HEK293 (cell line): ENCODE data around the gene DGKG.
A peak's percentile ranks its signal among the peaks of the same experiment; 100 is the strongest.

ENCODE experiments used
- ATF2 ChIP-seq: fragments of 450-650 bp; formaldehyde crosslinking; IDR thresholded peaks from 2 replicates; pipeline ENCODE4 v1.5.1; 2016; ENCODE audit warnings: missing biosample characterization, missing genetic modification characterization, low read depth
- FEZF1 ChIP-seq: fragments of 450-650 bp; formaldehyde crosslinking; IDR thresholded peaks from 2 replicates; pipeline ENCODE4 v1.5.1; 2016; ENCODE audit warnings: missing biosample characterization, missing genetic modification characterization
- GFI1B ChIP-seq: fragments of 450-650 bp; formaldehyde crosslinking; IDR thresholded peaks from 2 replicates; pipeline ENCODE4 v1.5.1; 2016; ENCODE audit warnings: missing biosample characterization, missing genetic modification characterization
- GLI4 ChIP-seq: fragments of 450-650 bp; formaldehyde crosslinking; IDR thresholded peaks from 2 replicates; pipeline ENCODE4 v1.5.1; 2016; ENCODE audit warnings: missing biosample characterization, missing genetic modification characterization
- GLIS1 ChIP-seq: fragments of 450-650 bp; formaldehyde crosslinking; IDR thresholded peaks from 2 replicates; pipeline ENCODE4 v1.5.1; 2016; ENCODE audit warnings: missing biosample characterization, missing genetic modification characterization
- PRDM1 ChIP-seq: fragments of 450-650 bp; formaldehyde crosslinking; IDR thresholded peaks from 2 replicates; pipeline ENCODE4; 2016; ENCODE audit warnings: missing biosample characterization, missing genetic modification characterization
- SP2 ChIP-seq: fragments of 450-650 bp; formaldehyde crosslinking; IDR thresholded peaks from 2 replicates; pipeline ENCODE4 v1.5.1; 2016; ENCODE audit warnings: missing biosample characterization, missing genetic modification characterization
- ZBTB20 ChIP-seq: fragments of 450-650 bp; formaldehyde crosslinking; IDR thresholded peaks from 2 replicates; pipeline ENCODE4 v1.5.1; 2016; ENCODE audit warnings: missing biosample characterization, missing genetic modification characterization
- ZBTB48 ChIP-seq: fragments of 450-650 bp; formaldehyde crosslinking; IDR thresholded peaks from 2 replicates; pipeline ENCODE4 v1.5.1; 2016; ENCODE audit warnings: missing biosample characterization, missing genetic modification characterization
- ZBTB7A ChIP-seq: fragments of 450-650 bp; formaldehyde crosslinking; IDR thresholded peaks from 2 replicates; pipeline ENCODE4 v1.5.1; 2016; ENCODE audit warnings: low read depth, missing biosample characterization, missing genetic modification characterization
- ZEB2 ChIP-seq: fragments of 450-650 bp; formaldehyde crosslinking; IDR thresholded peaks from 2 replicates; pipeline ENCODE4 v1.5.1; 2016; ENCODE audit warnings: missing biosample characterization, missing genetic modification characterization
- ZNF157 ChIP-seq: fragments of 450-650 bp; formaldehyde crosslinking; IDR thresholded peaks from 2 replicates; pipeline ENCODE4 v1.5.1; 2016; ENCODE audit warnings: missing biosample characterization, missing genetic modification characterization
- ZNF19 ChIP-seq: fragments of 450-650 bp; formaldehyde crosslinking; IDR thresholded peaks from 2 replicates; pipeline ENCODE4; 2016; ENCODE audit warnings: missing biosample characterization, missing genetic modification characterization, low read depth
- ZNF324 ChIP-seq: fragments of 450-650 bp; formaldehyde crosslinking; IDR thresholded peaks from 2 replicates; pipeline ENCODE4 v1.5.1; 2016; ENCODE audit warnings: missing biosample characterization, missing genetic modification characterization
- ZNF426 ChIP-seq: fragments of 450-650 bp; formaldehyde crosslinking; IDR thresholded peaks from 2 replicates; pipeline ENCODE4 v1.5.1; 2017; ENCODE audit warnings: missing biosample characterization, missing genetic modification characterization, mild to moderate bottlenecking, inconsistent platforms, moderate library complexity
- ZNF626 ChIP-seq: fragments of 450-650 bp; sonication (Bioruptor Pico); formaldehyde crosslinking; IDR thresholded peaks from 2 replicates; pipeline ENCODE4 v1.5.1; 2018; ENCODE audit warnings: missing biosample characterization, missing genetic modification characterization, inconsistent platforms
- ZNF664 ChIP-seq: fragments of 450-650 bp; formaldehyde crosslinking; IDR thresholded peaks from 2 replicates; pipeline ENCODE4 v1.5.1; 2016; ENCODE audit warnings: missing biosample characterization, missing genetic modification characterization
- ZNF701 ChIP-seq: fragments of 450-650 bp; formaldehyde crosslinking; IDR thresholded peaks from 2 replicates; pipeline ENCODE4 v1.5.1; 2016; ENCODE audit warnings: missing biosample characterization, missing genetic modification characterization
- ZNF76 ChIP-seq: fragments of 450-650 bp; formaldehyde crosslinking; IDR thresholded peaks from 2 replicates; pipeline ENCODE4; 2016; ENCODE audit warnings: low read depth, missing biosample characterization, missing genetic modification characterization, borderline replicate concordance
- ZNF768 ChIP-seq: fragments of 450-650 bp; formaldehyde crosslinking; IDR thresholded peaks from 2 replicates; pipeline ENCODE4 v1.5.1; 2018; ENCODE audit warnings: missing biosample characterization, mild to moderate bottlenecking, missing genetic modification characterization
- ZNF777 ChIP-seq: fragments of 450-650 bp; formaldehyde crosslinking; IDR thresholded peaks from 2 replicates; pipeline ENCODE4 v1.5.1; 2017; ENCODE audit warnings: missing biosample characterization, missing genetic modification characterization, borderline replicate concordance
- ZNF830 ChIP-seq: fragments of 450-650 bp; IDR thresholded peaks from 2 replicates; pipeline ENCODE4 v1.5.0; 2018; ENCODE audit warnings: missing biosample characterization, missing genetic modification characterization, low read depth, mild to moderate bottlenecking, moderate library complexity
- ZNF843 ChIP-seq: fragments of 450-650 bp; formaldehyde crosslinking; IDR thresholded peaks from 2 replicates; pipeline ENCODE4 v1.5.1; 2016; ENCODE audit warnings: missing biosample characterization, missing genetic modification characterization
- ZSCAN23 ChIP-seq: fragments of 450-650 bp; formaldehyde crosslinking; IDR thresholded peaks from 2 replicates; pipeline ENCODE4 v1.5.1; 2016; ENCODE audit warnings: missing biosample characterization, missing genetic modification characterization
- TF ChIP-seq, protein P1 (sequence below): fragments of 450-650 bp; formaldehyde crosslinking; IDR thresholded peaks from 2 replicates; pipeline ENCODE4 v1.5.1; 2016; ENCODE audit warnings: missing biosample characterization, missing genetic modification characterization, borderline replicate concordance
- TF ChIP-seq, protein P2 (sequence below): fragments of 450-650 bp; formaldehyde crosslinking; IDR thresholded peaks from 2 replicates; pipeline ENCODE4 v1.5.1; 2017; ENCODE audit warnings: missing biosample characterization, missing genetic modification characterization
- TF ChIP-seq, protein P3 (sequence below): fragments of 450-650 bp; formaldehyde crosslinking; IDR thresholded peaks from 2 replicates; pipeline ENCODE4 v1.5.1; 2016; ENCODE audit warnings: missing biosample characterization, missing genetic modification characterization
- TF ChIP-seq, protein P4 (sequence below): fragments of 450-650 bp; formaldehyde crosslinking; IDR thresholded peaks from 2 replicates; pipeline ENCODE4 v1.5.1; 2016; ENCODE audit warnings: missing biosample characterization, missing genetic modification characterization, borderline replicate concordance

Gene DGKG

DNA sequence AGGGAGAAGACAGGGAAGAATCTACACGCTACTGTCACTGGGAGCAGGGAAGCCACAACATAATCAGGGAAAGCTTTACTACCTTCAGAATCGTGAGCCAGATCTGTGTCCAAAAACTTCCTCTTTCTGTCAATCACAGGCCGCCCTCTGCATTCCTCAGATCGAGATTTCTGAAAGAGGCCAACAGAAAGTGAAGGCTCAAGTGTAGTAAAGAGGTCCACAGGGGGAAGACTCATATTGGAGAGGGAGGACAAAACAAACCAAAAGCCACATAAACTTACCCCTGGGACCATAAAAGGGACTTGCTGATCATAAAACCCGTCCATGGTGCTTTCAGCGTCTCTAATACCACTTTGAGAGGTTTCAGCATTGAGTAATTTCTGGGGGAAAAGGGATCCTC, 256.5 kb downstream of the DGKG start (continued):
- TF ChIP-seq ZSCAN23 (tag by site-specific recombination): no peak
- no peak for TF ChIP-seq ZNF157 (tag by site-specific recombination)
- TF ChIP-seq ZNF768 (tag by site-specific recombination): no peak
- peak; percentile 55 for TF ChIP-seq ZBTB20 (tag by site-specific recombination)
- TF ChIP-seq ATF2: no peak
- TF ChIP-seq GFI1B (tag by site-specific recombination): peak; percentile 83
- peak; percentile 22; the same call in 1 of the 2 replicates for TF ChIP-seq SP2 (tag by site-specific recombination)
- peak; percentile 99 for TF ChIP-seq FEZF1
- TF ChIP-seq ZNF843 (tag by site-specific recombination): peak; percentile 79
- peak; percentile 36; the same call in 1 of the 2 replicates for TF ChIP-seq ZEB2 (tag by site-specific recombination)
- TF ChIP-seq, protein P1, sequence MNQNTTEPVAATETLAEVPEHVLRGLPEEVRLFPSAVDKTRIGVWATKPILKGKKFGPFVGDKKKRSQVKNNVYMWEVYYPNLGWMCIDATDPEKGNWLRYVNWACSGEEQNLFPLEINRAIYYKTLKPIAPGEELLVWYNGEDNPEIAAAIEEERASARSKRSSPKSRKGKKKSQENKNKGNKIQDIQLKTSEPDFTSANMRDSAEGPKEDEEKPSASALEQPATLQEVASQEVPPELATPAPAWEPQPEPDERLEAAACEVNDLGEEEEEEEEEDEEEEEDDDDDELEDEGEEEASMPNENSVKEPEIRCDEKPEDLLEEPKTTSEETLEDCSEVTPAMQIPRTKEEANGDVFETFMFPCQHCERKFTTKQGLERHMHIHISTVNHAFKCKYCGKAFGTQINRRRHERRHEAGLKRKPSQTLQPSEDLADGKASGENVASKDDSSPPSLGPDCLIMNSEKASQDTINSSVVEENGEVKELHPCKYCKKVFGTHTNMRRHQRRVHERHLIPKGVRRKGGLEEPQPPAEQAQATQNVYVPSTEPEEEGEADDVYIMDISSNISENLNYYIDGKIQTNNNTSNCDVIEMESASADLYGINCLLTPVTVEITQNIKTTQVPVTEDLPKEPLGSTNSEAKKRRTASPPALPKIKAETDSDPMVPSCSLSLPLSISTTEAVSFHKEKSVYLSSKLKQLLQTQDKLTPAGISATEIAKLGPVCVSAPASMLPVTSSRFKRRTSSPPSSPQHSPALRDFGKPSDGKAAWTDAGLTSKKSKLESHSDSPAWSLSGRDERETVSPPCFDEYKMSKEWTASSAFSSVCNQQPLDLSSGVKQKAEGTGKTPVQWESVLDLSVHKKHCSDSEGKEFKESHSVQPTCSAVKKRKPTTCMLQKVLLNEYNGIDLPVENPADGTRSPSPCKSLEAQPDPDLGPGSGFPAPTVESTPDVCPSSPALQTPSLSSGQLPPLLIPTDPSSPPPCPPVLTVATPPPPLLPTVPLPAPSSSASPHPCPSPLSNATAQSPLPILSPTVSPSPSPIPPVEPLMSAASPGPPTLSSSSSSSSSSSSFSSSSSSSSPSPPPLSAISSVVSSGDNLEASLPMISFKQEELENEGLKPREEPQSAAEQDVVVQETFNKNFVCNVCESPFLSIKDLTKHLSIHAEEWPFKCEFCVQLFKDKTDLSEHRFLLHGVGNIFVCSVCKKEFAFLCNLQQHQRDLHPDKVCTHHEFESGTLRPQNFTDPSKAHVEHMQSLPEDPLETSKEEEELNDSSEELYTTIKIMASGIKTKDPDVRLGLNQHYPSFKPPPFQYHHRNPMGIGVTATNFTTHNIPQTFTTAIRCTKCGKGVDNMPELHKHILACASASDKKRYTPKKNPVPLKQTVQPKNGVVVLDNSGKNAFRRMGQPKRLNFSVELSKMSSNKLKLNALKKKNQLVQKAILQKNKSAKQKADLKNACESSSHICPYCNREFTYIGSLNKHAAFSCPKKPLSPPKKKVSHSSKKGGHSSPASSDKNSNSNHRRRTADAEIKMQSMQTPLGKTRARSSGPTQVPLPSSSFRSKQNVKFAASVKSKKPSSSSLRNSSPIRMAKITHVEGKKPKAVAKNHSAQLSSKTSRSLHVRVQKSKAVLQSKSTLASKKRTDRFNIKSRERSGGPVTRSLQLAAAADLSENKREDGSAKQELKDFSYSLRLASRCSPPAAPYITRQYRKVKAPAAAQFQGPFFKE (tag by site-specific recombination): no peak
- TF ChIP-seq ZNF664: no peak
- TF ChIP-seq, protein P2, sequence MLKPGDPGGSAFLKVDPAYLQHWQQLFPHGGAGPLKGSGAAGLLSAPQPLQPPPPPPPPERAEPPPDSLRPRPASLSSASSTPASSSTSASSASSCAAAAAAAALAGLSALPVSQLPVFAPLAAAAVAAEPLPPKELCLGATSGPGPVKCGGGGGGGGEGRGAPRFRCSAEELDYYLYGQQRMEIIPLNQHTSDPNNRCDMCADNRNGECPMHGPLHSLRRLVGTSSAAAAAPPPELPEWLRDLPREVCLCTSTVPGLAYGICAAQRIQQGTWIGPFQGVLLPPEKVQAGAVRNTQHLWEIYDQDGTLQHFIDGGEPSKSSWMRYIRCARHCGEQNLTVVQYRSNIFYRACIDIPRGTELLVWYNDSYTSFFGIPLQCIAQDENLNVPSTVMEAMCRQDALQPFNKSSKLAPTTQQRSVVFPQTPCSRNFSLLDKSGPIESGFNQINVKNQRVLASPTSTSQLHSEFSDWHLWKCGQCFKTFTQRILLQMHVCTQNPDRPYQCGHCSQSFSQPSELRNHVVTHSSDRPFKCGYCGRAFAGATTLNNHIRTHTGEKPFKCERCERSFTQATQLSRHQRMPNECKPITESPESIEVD: peak; percentile 99
- TF ChIP-seq ZBTB48 (tag by site-specific recombination): no peak
- no peak for TF ChIP-seq ZNF701
- peak; percentile 86 for TF ChIP-seq PRDM1 (tag by site-specific recombination)
- no peak for TF ChIP-seq ZNF777 (tag by site-specific recombination)
- no peak for TF ChIP-seq ZNF324 (tag by site-specific recombination)
- no peak for TF ChIP-seq ZNF626
- no peak for TF ChIP-seq ZNF426 (tag by site-specific recombination)
- no peak for TF ChIP-seq ZBTB7A (tag by site-specific recombination)
- no peak for TF ChIP-seq ZNF76
- no peak for TF ChIP-seq GLI4 (tag by site-specific recombination)
- TF ChIP-seq, protein P3, sequence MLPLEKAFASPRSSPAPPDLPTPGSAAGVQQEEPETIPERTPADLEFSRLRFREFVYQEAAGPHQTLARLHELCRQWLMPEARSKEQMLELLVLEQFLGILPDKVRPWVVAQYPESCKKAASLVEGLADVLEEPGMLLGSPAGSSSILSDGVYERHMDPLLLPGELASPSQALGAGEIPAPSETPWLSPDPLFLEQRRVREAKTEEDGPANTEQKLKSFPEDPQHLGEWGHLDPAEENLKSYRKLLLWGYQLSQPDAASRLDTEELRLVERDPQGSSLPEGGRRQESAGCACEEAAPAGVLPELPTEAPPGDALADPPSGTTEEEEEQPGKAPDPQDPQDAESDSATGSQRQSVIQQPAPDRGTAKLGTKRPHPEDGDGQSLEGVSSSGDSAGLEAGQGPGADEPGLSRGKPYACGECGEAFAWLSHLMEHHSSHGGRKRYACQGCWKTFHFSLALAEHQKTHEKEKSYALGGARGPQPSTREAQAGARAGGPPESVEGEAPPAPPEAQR (tag by site-specific recombination): no peak
- no peak for TF ChIP-seq ZNF830 (tag by site-specific recombination)
- 0 out of 2 replicates have a peak, but pooled peaks have one; percentile 19 for TF ChIP-seq GLIS1 (tag by site-specific recombination)
- TF ChIP-seq, protein P4, sequence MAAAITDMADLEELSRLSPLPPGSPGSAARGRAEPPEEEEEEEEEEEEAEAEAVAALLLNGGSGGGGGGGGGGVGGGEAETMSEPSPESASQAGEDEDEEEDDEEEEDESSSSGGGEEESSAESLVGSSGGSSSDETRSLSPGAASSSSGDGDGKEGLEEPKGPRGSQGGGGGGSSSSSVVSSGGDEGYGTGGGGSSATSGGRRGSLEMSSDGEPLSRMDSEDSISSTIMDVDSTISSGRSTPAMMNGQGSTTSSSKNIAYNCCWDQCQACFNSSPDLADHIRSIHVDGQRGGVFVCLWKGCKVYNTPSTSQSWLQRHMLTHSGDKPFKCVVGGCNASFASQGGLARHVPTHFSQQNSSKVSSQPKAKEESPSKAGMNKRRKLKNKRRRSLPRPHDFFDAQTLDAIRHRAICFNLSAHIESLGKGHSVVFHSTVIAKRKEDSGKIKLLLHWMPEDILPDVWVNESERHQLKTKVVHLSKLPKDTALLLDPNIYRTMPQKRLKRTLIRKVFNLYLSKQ (tag by site-specific recombination): no peak
- no peak for TF ChIP-seq ZNF19 (tag by site-specific recombination)
